ENCODE results near the gene ZNF236.

DNA sequence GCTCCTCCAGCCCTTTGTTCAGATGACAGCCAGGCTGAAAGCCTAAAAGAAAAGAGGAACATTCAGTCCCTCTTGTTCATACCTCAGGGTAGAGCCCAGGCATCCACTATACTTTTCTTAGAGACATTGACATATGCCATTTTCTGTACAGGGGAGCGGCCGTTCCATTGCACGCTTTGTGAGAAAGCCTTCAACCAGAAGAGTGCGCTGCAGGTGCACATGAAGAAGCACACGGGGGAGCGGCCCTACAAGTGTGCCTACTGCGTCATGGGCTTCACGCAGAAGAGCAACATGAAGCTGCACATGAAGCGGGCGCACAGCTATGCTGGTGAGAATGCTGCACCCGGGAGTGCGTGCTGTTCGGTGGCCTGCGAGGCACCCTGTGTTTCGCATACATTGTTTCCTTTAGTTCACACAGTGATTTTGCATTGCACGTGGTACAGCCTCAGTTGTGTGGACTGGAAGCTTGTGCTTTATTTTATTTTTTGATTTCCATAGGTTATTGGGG is 138.2 kb downstream of the ZNF236 start:
- TF ChIP-seq, protein P1, sequence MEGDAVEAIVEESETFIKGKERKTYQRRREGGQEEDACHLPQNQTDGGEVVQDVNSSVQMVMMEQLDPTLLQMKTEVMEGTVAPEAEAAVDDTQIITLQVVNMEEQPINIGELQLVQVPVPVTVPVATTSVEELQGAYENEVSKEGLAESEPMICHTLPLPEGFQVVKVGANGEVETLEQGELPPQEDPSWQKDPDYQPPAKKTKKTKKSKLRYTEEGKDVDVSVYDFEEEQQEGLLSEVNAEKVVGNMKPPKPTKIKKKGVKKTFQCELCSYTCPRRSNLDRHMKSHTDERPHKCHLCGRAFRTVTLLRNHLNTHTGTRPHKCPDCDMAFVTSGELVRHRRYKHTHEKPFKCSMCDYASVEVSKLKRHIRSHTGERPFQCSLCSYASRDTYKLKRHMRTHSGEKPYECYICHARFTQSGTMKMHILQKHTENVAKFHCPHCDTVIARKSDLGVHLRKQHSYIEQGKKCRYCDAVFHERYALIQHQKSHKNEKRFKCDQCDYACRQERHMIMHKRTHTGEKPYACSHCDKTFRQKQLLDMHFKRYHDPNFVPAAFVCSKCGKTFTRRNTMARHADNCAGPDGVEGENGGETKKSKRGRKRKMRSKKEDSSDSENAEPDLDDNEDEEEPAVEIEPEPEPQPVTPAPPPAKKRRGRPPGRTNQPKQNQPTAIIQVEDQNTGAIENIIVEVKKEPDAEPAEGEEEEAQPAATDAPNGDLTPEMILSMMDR (conservative IDR thresholded peaks at IDR 0.05; ENCODE audit: low read depth, low read length) = no peak
- no peak for TF ChIP-seq EZH2 (IDR thresholded peaks at IDR 0.05; ENCODE audit: borderline replicate concordance, low read depth, low read length, poor library complexity, severe bottlenecking)

Data from A673 (cell line).